Mesenchymal stem cell (in vitro differentiated cells and primary cell): ENCODE data around the gene RAB4B.
A peak's percentile ranks its signal among the peaks of the same experiment; 100 is the strongest.

Source experiments
- DNase-seq: peaks from one replicate; pipeline ENCODE4 v3.0.0-alpha.2; 2013
- H2AFZ ChIP-seq: one replicate; pipeline ENCODE4 v1.6.1; 2013; ENCODE audit warnings: low read depth, mild to moderate bottlenecking, control low read depth, inconsistent platforms, low read length, moderate library complexity
- H2AK5ac ChIP-seq: 2 replicates; pipeline ENCODE4 v1.6.1; 2013; ENCODE audit warnings: low read length, moderate library complexity, mild to moderate bottlenecking, inconsistent platforms; ENCODE audit not compliant: severe bottlenecking
- H2BK120ac ChIP-seq: one replicate; pipeline ENCODE4 v1.6.1; 2013; ENCODE audit warnings: low read depth, mild to moderate bottlenecking, inconsistent platforms, low read length, moderate library complexity
- H2BK12ac ChIP-seq, 2 experiments: one replicate each; pipeline ENCODE4 v1.6.1; 2013; ENCODE audit warnings: inconsistent platforms in 2 of 2, low read length in 2 of 2, mild to moderate bottlenecking in 2 of 2, moderate library complexity in 2 of 2, control low read depth in 1 of 2
- H2BK15ac ChIP-seq: one replicate; pipeline ENCODE4 v1.6.1; 2013; ENCODE audit warnings: mild to moderate bottlenecking, low read depth, inconsistent platforms; ENCODE audit not compliant: poor library complexity, severe bottlenecking
- H2BK5ac ChIP-seq: 2 replicates; pipeline ENCODE4 v1.6.1; 2013; ENCODE audit warnings: low read depth, mild to moderate bottlenecking, low read length, control low read depth, inconsistent platforms; ENCODE audit not compliant: poor library complexity, severe bottlenecking
- H3K14ac ChIP-seq, 2 experiments: one replicate each; pipeline ENCODE4 v1.6.1; 2013; ENCODE audit warnings: inconsistent platforms in 2 of 2, low read length in 2 of 2, control low read depth in 1 of 2, mild to moderate bottlenecking in 1 of 2, moderate library complexity in 1 of 2
- H3K18ac ChIP-seq, 2 experiments: one replicate each; pipeline ENCODE4 v1.6.1; 2013; ENCODE audit warnings: inconsistent platforms in 2 of 2, low read length in 2 of 2, control low read depth in 1 of 2, low read depth in 1 of 2, mild to moderate bottlenecking in 1 of 2
- H3K23ac ChIP-seq, 2 experiments: one replicate each; pipeline ENCODE4 v1.6.1; 2013; ENCODE audit warnings: inconsistent platforms in 2 of 2, low read length in 2 of 2, mild to moderate bottlenecking in 2 of 2, moderate library complexity in 2 of 2, control low read depth in 1 of 2
- H3K27ac ChIP-seq: 2 replicates; pipeline ENCODE4 v1.5.1; 2013; ENCODE audit warnings: mild to moderate bottlenecking, moderate library complexity, low read length, control low read depth, inconsistent platforms; ENCODE audit not compliant: poor library complexity, severe bottlenecking
- H3K27me3 ChIP-seq, 2 experiments: 2 replicates each; pipeline versions ENCODE4 v1.6.1 to v1.7.0; 2013; ENCODE audit warnings: low read length in 2 of 2, mild to moderate bottlenecking in 2 of 2, moderate library complexity in 2 of 2, control low read depth in 1 of 2, inconsistent platforms in 1 of 2; ENCODE audit not compliant: control insufficient read depth in 1 of 2, insufficient read depth in 1 of 2
- H3K36me3 ChIP-seq, 2 experiments: 2 replicates each; pipeline versions ENCODE4 v1.6.1 to v1.7.0; 2013; ENCODE audit warnings: low read length in 2 of 2, control low read depth in 1 of 2, inconsistent platforms in 1 of 2, low read depth in 1 of 2, mild to moderate bottlenecking in 1 of 2; ENCODE audit not compliant: insufficient read depth in 2 of 2, control insufficient read depth in 1 of 2
- H3K4ac ChIP-seq, 2 experiments: one replicate each; pipeline ENCODE4 v1.6.1; 2013; ENCODE audit warnings: inconsistent platforms in 2 of 2, low read length in 2 of 2, mild to moderate bottlenecking in 2 of 2, moderate library complexity in 2 of 2, control low read depth in 1 of 2, low read depth in 1 of 2
- H3K4me1 ChIP-seq: 2 replicates; pipeline ENCODE4 v1.6.1; 2013; ENCODE audit warnings: low read depth, low read length, control low read depth; ENCODE audit not compliant: control insufficient read depth, insufficient read depth
- H3K4me2 ChIP-seq: 2 replicates; pipeline ENCODE4 v1.6.1; 2013; ENCODE audit warnings: low read length, mild to moderate bottlenecking, inconsistent platforms; ENCODE audit not compliant: poor library complexity, severe bottlenecking
- H3K4me3 ChIP-seq, 2 experiments: 2 replicates each; pipeline versions ENCODE4 v1.5.1 to v1.7.0; 2013; ENCODE audit warnings: low read length in 2 of 2, mild to moderate bottlenecking in 2 of 2, control low read depth in 1 of 2, low read depth in 1 of 2; ENCODE audit not compliant: insufficient read depth in 1 of 2
- H3K79me1 ChIP-seq: replicated peaks from 2 replicates; pipeline ENCODE4 v1.6.1; 2013; ENCODE audit warnings: mild to moderate bottlenecking, control low read depth, low read length, inconsistent platforms; ENCODE audit not compliant: poor library complexity, severe bottlenecking
- H3K9ac ChIP-seq: 2 replicates; pipeline ENCODE4 v1.7.0; 2013; ENCODE audit warnings: mild to moderate bottlenecking, low read length, moderate library complexity
- H3K9me3 ChIP-seq: 2 replicates; pipeline ENCODE4 v1.7.0; 2013; ENCODE audit warnings: mild to moderate bottlenecking, low read length; ENCODE audit not compliant: control insufficient read depth
- H4K8ac ChIP-seq: one replicate; pipeline ENCODE4 v1.6.1; 2013; ENCODE audit warnings: inconsistent platforms, mild to moderate bottlenecking, low read length, moderate library complexity
- H4K91ac ChIP-seq: one replicate; pipeline ENCODE4 v1.6.1; 2013; ENCODE audit warnings: mild to moderate bottlenecking, low read length, inconsistent platforms
- WGBS: methylation state at CpG from one replicate; pipeline ENCODE4 v1.1.7; 2013; ENCODE audit warnings: mixed read lengths; 5-methylcytosine and 5-hydroxymethylcytosine counted together

The RAB4B gene

DNA sequence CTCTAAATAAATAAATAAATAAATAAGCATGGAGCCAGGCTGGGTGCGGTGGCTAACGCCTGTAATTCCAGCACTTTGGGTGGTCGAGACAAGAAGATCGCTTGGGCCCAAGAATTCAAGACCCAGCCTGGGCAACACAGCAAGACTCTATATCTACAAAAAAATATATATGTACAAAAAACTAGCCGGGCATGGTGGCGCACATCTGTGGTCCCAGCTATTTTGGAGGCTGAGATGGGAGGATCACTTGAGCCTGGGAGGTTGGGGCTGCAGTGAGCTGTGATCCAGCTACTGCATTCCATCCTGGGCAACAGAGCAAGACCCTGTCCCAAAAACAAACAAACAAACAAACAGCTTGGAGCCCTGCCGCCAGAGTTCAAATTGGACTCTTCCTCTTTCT is 30.5 kb upstream of the RAB4B start:
- peaks cover 36% of the 10 kb centered on the region for H3K4me1 ChIP-seq

DNA sequence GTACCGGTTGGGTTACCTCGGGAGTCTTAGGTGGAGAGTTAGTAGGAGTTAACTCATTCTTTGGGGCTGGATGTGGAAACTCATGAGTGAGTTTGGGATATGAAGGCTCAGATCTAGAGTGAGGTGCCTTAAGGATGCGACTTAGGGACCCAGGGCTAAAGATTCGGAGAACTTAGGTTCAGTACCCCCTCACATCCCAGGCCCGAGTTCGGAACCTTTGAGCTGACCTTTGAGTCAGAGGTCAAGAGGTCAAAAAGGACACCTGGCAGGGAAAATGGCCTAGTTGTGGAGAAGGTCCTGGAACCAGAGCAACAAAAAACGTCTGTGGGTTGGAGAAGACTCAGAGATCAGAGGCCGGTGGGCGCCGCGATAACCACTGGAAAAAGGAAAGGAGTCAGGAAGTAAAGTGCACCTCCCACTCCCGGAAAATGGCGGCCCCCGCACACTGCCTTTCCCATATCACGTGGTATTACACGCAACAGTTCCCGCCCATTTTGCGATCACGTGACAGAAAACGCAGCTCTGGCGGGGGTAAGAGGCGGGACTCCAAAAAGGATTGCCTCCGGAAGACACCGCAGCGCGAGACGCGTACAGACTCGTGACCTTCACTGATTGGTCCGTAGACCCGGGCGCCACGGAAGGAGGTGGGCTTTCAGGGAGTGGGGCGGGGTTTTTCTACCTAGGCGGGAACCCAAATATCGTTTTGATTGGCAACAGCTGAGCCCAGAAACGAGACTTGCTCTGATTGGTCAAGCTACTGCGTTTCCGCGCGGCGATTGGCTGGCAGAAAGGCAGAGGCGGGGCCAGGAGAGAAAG is 27.8 kb upstream of the RAB4B start, which contains the start of gene ACTMAP:
TSS of gene ACTMAP (minus strand) at position 420 of the 816 bp plus-strand sequence. CDS start 674 bp downstream, outside the sequence.
- 2% methylated on average over 41 of the region's 43 CpGs for WGBS
- Histone ChIP-seq H3K4me1 (peaks cover 35% of the 10 kb centered on the region), H3K36me3 (peaks cover 6 to 9% of the 10 kb centered on the region in 2 experiments), H3K4ac (peak within 1 kb of the TSS; percentile 89 to 99), H2BK15ac (peak within 1 kb of the TSS; percentile 99), H2AK5ac (peak within 1 kb of the TSS; percentile 100), H2BK120ac (peak within 1 kb of the TSS; percentile 91), H2BK5ac (peak within 1 kb of the TSS; percentile 90), H3K4me3 (peak within 1 kb of the TSS; percentile 84 to 94), H3K18ac (peak within 1 kb of the TSS; percentile 94 to 96), H3K4me2 (peak within 1 kb of the TSS; percentile 94), H4K8ac (peak within 1 kb of the TSS; percentile 99), H2AFZ (no peak within 1 kb of the TSS), H3K23ac (no peak within 1 kb of the TSS), H3K9me3 (no peaks in the 10 kb centered on the region), H3K27ac (peak within 1 kb of the TSS; percentile 92), H3K79me1 (peaks cover 22% of the 10 kb centered on the region), H4K91ac (peak within 1 kb of the TSS; percentile 97), H3K27me3 (no peaks in the 10 kb centered on the region), H3K14ac (peak within 1 kb of the TSS in 1 of 2 experiments; percentile 86), H3K9ac (peak within 1 kb of the TSS; percentile 96), H2BK12ac (peak within 1 kb of the TSS; percentile 62 to 83)
- peak; percentile 100 for DNase-seq

More for the DNA sequence above, 30.5 kb upstream of the RAB4B start:
- Histone ChIP-seq H3K27me3 (no peaks in the 10 kb centered on the region), H3K4me3 (no peak overlapping the region), H2AFZ (no peak overlapping the region), H2BK5ac (no peak overlapping the region), H3K4me2 (no peak overlapping the region), H4K91ac (no peak overlapping the region), H3K9ac (no peak overlapping the region), H3K79me1 (peaks cover 24% of the 10 kb centered on the region), H3K27ac (no peak overlapping the region), H3K18ac (no peak overlapping the region), H2BK120ac (no peak overlapping the region), H3K23ac (no peak overlapping the region), H2AK5ac (no peak overlapping the region), H2BK15ac (no peak overlapping the region), H3K4ac (no peak overlapping the region), H3K36me3 (peaks cover 5 to 11% of the 10 kb centered on the region in 2 experiments), H4K8ac (no peak overlapping the region), H3K9me3 (no peaks in the 10 kb centered on the region), H3K14ac (no peak overlapping the region), H2BK12ac (peak overlapping the region in 1 of 2 experiments; percentile 55)
- DNase-seq, result no peak
- 99% methylated on average over 7 of the region's 7 CpGs for WGBS

DNA sequence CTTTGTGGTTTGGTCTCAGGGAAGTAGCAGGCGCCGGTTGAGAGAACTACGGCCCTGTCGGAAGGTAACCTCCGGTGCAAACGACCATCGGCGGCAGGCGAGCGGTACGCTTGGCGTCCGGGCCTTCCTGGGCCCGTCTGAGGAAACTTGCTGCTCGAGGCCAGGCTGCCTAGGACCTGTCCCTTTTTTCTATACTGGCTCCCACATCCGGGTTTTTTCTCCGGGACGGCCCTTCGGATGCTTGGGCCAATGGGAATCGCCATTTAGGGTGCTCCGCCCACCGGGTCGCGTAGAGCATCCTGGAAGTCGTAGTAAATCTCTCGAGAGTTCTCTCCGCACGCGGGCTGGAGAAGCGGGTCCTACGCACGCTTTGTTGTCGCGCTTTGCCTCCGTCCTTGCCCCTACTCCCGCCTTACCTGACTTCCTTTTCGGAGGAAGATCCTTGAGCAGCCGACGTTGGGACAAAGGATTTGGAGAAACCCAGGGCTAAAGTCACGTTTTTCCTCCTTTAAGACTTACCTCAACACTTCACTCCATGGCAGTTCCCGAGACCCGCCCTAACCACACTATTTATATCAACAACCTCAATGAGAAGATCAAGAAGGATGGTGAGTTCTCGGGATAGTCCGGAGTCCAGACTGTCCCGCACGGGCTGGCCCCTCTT is 27.0 kb upstream of the RAB4B start, which contains the start of gene SNRPA:
TSS of gene SNRPA (plus strand) at position 330 of the 664 bp plus-strand sequence. CDS start at position 536, 206 bp downstream.
- Histone ChIP-seq H3K4me3 (peak within 1 kb of the TSS; percentile 84 to 94), H2BK5ac (peak within 1 kb of the TSS; percentile 90), H3K9ac (peak within 1 kb of the TSS; percentile 96), H3K79me1 (peaks cover 22% of the 10 kb centered on the region), H3K4me1 (peaks cover 38% of the 10 kb centered on the region), H3K23ac (peak within 1 kb of the TSS in 1 of 2 experiments; percentile 9), H2AFZ (peak within 1 kb of the TSS; percentile 6), H3K4me2 (peak within 1 kb of the TSS; percentile 94), H3K27me3 (no peaks in the 10 kb centered on the region), H3K27ac (peak within 1 kb of the TSS; percentile 92), H3K9me3 (no peaks in the 10 kb centered on the region), H2AK5ac (peak within 1 kb of the TSS; percentile 100), H3K18ac (peak within 1 kb of the TSS; percentile 94 to 96), H2BK15ac (peak within 1 kb of the TSS; percentile 99), H2BK120ac (peak within 1 kb of the TSS; percentile 91), H4K8ac (peak within 1 kb of the TSS; percentile 99), H2BK12ac (peak within 1 kb of the TSS in 1 of 2 experiments; percentile 51), H4K91ac (peak within 1 kb of the TSS; percentile 97), H3K4ac (peak within 1 kb of the TSS; percentile 89 to 99), H3K36me3 (peaks cover 13 to 16% of the 10 kb centered on the region in 2 experiments), H3K14ac (peak within 1 kb of the TSS in 1 of 2 experiments; percentile 23)
- under 1% methylated on average over 46 of the region's 46 CpGs for WGBS
- DNase-seq, result peak; percentile 99
